HG02970 (cell line): ENCODE measurements around the gene HSD17B3.
"Not testable (repeated sequence)": the region's sequence is repeated elsewhere in the genome, so short reads cannot be mapped to it uniquely, and the experiment has no call there.

Experiments
- ATAC-seq: cut with Tn5 transposase; IDR thresholded peaks from one replicate; pipeline ENCODE4 v1.9.1; 2021; ENCODE audit warnings: mild to moderate bottlenecking, moderate library complexity, moderate number of reproducible peaks; ENCODE audit not compliant: unreplicated experiment, low FRiP score

HSD17B3 gene

GRCh38 chr9:96302021-96302420, at the start of gene HSD17B3:
Gene HSD17B3 (minus strand): TSS chr9:96302176. CDS start chr9:96302104, 72 bp downstream.
- ATAC-seq, result no peak

- no peak for ATAC-seq
Measured at GRCh38 chr9:96350866-96351265, 48.9 kb upstream of the HSD17B3 start.

- no peak for ATAC-seq
Measured at GRCh38 chr9:96348261-96348660, 46.3 kb upstream of the HSD17B3 start.

- ATAC-seq, result no peak
Measured at GRCh38 chr9:96345551-96345950, 43.6 kb upstream of the HSD17B3 start.

- no peak for ATAC-seq
Measured at GRCh38 chr9:96344458-96345180, 42.6 kb upstream of the HSD17B3 start.

- ATAC-seq, result no peak
Measured at GRCh38 chr9:96343515-96344360, 41.8 kb upstream of the HSD17B3 start.

GRCh38 chr9:96342571-96343245, 40.7 kb upstream of the HSD17B3 start:
- no peak for ATAC-seq

- ATAC-seq, result no peak
Measured at GRCh38 chr9:96340707-96341106, 38.7 kb upstream of the HSD17B3 start.

- no peak for ATAC-seq
Measured at GRCh38 chr9:96338299-96338698, 36.3 kb upstream of the HSD17B3 start.

- ATAC-seq, result no peak
Measured at GRCh38 chr9:96333958-96334357, 32.0 kb upstream of the HSD17B3 start.

- no peak for ATAC-seq
Measured at GRCh38 chr9:96331236-96331947, 29.4 kb upstream of the HSD17B3 start.

GRCh38 chr9:96327694-96328352, 25.8 kb upstream of the HSD17B3 start:
- ATAC-seq, result no peak

GRCh38 chr9:96323169-96323568, 21.2 kb upstream of the HSD17B3 start:
- ATAC-seq, result no peak

- not testable (repeated sequence) for ATAC-seq
Measured at GRCh38 chr9:96322736-96323135, 20.8 kb upstream of the HSD17B3 start.

GRCh38 chr9:96322210-96322609, 20.2 kb upstream of the HSD17B3 start:
- ATAC-seq, result not testable (repeated sequence)

GRCh38 chr9:96321515-96321914, 19.5 kb upstream of the HSD17B3 start:
- ATAC-seq, result no peak

- no peak for ATAC-seq
Measured at GRCh38 chr9:96320749-96321280, 18.8 kb upstream of the HSD17B3 start.

- no peak for ATAC-seq
Measured at GRCh38 chr9:96318921-96319565, 17.1 kb upstream of the HSD17B3 start.

GRCh38 chr9:96317335-96317980, 15.5 kb upstream of the HSD17B3 start:
- no peak for ATAC-seq
